Stimulated activated CD4-positive, alpha-beta T cell treated with anti-CD3 and anti-CD28 coated beads, Interleukin-1b, Interleukin-23, amount 100 ng/mL, for 1 hour (primary cell): ENCODE results near the gene CAMK2A.
"Not testable (repeated sequence)": the region's sequence is repeated elsewhere in the genome, so short reads cannot be mapped to it uniquely, and the experiment has no call there.

Experiments used
- DNase-seq, 2 donors: peaks; one replicate each; pipeline ENCODE4 v3.0.0-alpha.2; 2020; ENCODE audit warnings: low read depth in 2 of 2

Gene CAMK2A

GRCh38 chr5:150236313-150236712, 53.3 kb downstream of the CAMK2A start:
- no peak for DNase-seq

GRCh38 chr5:150235500-150235854, 54.1 kb downstream of the CAMK2A start:
- no peak for DNase-seq

GRCh38 chr5:150234576-150235499, 54.7 kb downstream of the CAMK2A start:
- DNase-seq: no peak

GRCh38 chr5:150233706-150234105, 55.9 kb downstream of the CAMK2A start:
- not testable (repeated sequence) for DNase-seq

- no peak for DNase-seq
Observed at GRCh38 chr5:150230842-150231241, 58.7 kb downstream of the CAMK2A start.

GRCh38 chr5:150229571-150229970, 60.0 kb downstream of the CAMK2A start:
- DNase-seq: no peak

GRCh38 chr5:150227606-150228273, 61.8 kb downstream of the CAMK2A start:
- DNase-seq: no peak

- no peak for DNase-seq
Observed at GRCh38 chr5:150227036-150227435, 62.5 kb downstream of the CAMK2A start.

GRCh38 chr5:150224483-150225027, 65.0 kb downstream of the CAMK2A start:
- DNase-seq: no peak

- DNase-seq: no peak
Observed at GRCh38 chr5:150223474-150223873, 66.1 kb downstream of the CAMK2A start.

GRCh38 chr5:150222906-150223305, 66.7 kb downstream of the CAMK2A start:
- no peak for DNase-seq

GRCh38 chr5:150221471-150221870, 68.1 kb downstream of the CAMK2A start:
- no peak for DNase-seq

- DNase-seq: no peak
Observed at GRCh38 chr5:150219861-150220260, 69.7 kb downstream of the CAMK2A start.

GRCh38 chr5:150219142-150219541, 70.4 kb downstream of the CAMK2A start:
- DNase-seq: no peak

- no peak for DNase-seq
Observed at GRCh38 chr5:150218693-150219035, 70.9 kb downstream of the CAMK2A start.

- peak; percentile 54 to 64 for DNase-seq
Observed at GRCh38 chr5:150217873-150218692, 71.5 kb downstream of the CAMK2A start.

GRCh38 chr5:150217038-150217437, 72.5 kb downstream of the CAMK2A start:
- DNase-seq: no peak

- DNase-seq: no peak
Observed at GRCh38 chr5:150215979-150216944, 73.3 kb downstream of the CAMK2A start.

GRCh38 chr5:150214289-150214688, 75.3 kb downstream of the CAMK2A start:
- no peak for DNase-seq

- DNase-seq: no peak
Observed at GRCh38 chr5:150213530-150213929, 76.0 kb downstream of the CAMK2A start.
